Measurements from ENCODE around the gene SARDH.

The SARDH gene

GRCh38 chr9:133664173-133665050, 73.7 kb downstream of the SARDH start:
- no peak for DNase-seq

DNA sequence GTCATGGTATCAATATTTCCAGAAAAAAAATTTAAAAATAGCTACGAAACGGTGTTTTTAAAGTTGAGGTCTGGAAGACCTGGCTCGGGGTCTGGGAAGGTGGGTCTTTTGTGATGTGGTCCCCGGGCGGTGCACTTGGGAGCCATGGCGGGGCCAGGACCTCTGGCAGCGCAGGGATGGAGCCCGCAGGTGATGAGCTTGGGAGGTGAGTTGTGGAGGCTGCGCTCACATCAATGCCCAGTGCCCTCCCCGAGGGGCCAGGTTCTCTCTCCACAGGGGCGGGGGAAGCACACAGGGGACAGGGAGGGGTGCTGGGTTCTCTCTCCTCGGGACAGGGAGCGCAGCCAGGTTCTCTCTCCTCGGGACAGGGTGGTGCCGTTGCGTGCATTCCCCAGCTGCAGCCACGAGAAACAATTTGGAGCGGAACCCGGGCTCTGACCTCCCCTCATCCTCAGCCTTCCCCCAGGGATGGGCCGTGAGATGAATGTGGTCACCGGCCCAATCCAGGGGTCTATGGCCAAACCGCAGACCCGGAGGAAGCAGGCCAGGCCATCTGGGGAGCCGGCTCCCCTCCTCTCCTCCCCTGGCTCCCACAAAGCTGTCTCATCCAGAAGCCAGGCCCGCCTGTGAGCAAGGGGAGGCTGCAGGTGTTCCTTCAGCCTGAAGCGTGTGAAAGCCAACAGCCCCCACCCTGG, 76.2 kb downstream of the SARDH start:
- DNase-seq = no peak

- DNase-seq = no peak
Observed at GRCh38 chr9:133659516-133659915, 78.6 kb downstream of the SARDH start.

DNA sequence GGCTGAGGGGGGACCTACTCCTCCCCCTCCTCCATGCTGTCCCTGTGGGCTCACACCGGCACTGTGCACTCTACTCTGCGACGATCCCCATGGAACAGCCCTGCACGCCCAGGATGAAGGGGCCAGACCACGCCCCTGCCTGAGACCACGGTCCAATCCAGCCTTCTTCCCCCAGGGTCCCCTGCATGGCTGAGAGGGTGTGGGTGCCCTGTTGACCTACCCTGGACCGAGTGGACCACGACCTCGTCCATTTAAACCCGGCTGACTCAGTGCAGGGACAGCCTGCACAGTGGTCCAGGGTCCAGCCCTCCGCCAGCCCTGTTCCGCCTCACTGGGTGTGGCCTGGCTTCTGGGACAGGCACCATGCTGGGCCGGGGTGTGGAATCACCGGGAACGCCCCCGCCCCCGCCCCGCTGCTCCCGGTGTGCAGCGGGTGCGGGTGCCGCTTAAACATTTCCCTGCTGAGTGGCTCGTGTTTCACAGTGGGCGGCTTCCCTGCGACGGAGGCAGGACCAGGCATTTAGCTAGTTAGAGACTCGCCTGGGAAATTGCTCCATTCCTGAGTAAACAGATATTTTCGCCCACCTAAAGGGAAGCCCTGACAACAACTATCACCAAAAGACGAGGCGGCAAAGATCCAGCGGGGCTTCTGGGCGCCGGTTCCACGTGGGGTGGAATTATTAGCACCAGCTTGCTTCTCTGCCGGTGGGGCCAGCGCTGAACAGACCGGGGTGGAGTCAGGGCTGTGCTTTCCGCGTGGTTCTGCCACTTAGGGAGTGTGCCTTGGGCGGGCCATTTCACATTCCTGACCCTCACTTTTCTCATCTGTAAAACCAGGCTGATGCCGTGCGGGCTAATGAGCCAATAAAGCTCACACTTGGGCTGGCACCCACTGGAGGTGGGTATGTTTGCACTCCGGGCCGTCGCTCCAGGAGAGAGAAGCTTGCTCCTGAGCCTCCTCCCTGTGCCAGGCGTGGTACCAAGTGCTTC, 79.4 kb downstream of the SARDH start:
- DNase-seq = peak; percentile 54

DNA sequence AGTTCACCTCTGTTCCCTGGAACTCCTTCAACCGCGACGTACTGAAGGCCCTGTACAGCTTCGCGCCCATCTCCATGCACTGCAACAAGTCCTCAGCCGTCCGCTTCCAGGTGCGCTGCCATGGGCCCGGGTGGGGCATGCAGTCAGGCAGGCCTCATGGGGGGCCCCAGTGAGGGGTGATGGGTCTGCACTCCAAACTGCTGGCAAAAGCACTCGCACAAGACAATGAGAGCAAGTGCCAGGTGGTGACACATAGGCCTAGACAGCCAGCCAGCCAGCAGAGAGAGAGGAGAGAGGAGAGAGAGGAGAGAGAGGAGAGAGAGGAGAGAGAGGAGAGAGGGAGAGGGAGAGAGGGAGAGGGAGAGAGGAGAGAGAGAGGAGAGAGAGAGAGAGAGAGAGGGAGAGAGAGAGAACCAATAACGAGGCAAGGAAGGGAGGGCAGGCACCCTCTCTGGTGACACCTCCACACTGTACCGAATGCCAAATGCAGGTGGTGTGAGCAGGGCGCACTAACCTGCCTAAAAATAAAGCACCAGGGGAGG, 81.0 kb downstream of the SARDH start:
- DNase-seq = no peak

- no peak for DNase-seq
Observed at GRCh38 chr9:133656211-133657119, 81.7 kb downstream of the SARDH start.

- DNase-seq = no peak
Observed at GRCh38 chr9:133655701-133656100, 82.5 kb downstream of the SARDH start.

DNA sequence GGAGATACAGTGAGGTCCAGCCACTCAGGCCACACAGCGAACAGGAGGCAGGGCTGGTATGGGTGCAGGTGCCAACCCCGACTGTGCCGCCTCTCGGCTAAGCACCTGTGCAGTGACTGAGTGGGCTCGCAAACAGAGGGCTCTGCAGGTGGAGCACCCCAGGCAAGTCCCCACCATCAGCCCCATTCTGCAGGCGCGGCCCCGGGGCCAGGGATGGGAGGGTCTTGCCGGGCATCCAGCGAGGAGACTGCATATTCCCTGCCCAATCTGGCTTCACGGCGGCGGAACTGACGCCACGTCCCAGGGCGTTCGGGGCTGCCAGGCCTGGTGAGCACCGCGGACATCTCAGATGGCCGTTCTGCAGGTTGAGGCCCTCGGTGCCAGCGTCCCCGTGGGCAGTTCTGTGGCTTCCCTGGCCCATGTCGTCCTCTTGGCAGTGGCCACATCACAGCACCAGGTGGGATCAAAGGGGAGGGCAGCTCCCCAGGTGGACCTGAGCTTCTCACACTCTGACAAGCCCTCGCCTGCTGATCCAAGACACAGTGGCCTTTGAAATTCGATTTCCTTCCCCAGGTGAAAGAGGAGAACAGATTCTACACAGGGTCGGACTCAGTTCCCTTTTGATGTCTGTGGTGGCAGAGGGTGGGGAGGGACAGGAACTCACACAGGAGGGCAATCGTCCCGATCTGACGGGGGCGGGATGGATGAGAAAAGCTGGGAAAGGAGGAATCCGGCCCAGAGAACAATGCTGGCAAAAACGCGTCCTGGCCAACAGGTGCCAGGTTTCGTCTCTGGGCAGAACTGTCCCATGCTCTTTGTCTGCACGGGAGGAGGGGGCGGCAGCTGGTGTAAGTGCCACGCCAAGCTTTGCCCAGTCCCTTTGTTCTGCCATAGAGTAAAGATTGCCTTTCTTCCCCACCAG, 83.2 kb downstream of the SARDH start:
- no peak for DNase-seq

DNA sequence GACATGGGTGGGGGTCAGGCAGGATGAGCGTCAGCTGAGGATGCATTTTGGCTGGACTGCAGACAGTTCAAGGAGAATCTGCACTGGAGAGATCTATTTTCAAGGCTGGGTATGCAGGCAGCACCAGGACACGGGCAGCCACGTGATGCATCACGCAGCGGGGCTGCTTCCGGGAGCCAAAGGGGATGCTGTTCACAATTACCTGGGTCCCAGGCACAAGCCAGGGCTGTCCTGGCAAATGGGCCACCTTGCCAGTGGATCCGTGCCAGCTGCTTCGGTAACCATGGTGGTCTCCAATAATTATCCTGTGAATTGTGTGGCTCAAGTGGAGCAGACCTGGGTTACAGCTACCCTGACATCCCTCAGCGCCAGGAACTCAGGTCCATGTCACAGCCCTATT, 84.5 kb downstream of the SARDH start:
- DNase-seq = no peak

DNA sequence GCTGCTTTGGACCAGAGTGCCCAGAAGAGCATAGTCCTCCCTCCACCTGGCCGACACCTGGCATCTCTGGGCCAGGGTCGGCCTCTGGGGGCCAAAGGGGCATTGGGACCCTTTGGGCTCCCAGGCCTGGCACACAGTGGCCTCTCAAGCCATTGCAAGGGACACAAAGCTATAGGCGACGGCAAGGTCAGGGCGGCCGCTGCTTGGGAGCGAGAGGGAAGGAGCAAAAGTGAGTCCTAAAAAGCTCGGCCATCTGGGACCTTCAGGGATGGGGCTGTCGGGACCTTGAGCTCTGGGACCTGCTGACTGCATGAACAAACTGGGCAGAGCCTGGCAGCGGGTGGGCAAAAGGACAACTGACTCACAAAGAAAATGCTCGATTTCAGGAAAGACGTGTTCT, 88.1 kb downstream of the SARDH start:
- no peak for DNase-seq

GRCh38 chr9:133649194-133649593, 89.0 kb downstream of the SARDH start:
- DNase-seq = no peak

DNA sequence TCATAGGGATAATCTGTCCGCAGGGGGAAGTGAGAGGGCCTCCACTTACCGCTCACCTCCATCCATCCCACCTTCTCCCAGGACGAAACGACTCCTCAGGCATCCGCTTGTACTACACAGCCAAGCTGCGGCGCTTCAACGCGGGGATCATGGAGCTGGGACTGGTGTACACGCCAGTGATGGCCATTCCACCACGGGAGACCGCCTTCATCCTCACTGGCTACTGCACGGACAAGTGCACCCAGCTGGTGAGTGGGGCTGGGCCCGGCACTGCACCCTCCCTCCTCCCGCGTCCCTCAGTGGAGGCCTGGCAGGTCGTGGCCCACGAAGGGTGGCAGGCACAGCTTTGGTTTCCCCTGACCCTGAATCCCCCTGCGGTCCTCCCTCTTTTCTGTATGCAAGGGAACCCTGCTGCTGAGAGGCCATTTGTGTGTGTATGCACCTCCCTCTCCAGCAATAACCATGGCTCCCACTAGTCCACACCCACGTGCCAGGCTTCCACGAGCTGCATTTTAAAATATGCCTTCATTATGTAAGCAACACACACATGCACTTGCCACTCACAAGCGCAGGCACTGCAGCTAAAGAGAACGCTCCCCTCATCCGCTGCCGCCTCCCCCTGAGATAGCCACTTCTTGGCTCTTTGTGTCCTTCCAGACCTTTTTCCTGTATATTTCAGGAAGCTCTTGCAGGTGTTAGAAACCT, 90.2 kb downstream of the SARDH start:
- no peak for DNase-seq

DNA sequence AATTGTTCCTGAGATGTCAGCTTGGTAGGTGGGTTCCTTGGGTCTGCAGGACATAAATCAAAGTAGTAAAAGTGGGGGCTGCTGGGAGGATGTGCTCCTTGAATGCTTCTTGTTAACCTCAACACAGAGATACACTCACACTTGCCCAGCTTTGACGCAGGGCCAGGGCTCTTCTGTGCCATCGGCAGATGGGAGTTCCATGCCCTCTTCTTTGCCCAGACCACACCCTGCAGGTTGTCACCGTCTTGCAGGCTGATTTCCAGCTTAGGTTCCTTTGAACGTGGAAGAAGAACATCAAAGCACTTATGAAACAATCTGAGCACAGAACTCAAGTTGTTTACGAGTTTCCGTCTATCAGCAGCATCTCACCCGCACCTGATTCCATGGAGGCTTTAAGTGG, 91.0 kb downstream of the SARDH start:
- DNase-seq = no peak

- no peak for DNase-seq
Observed at GRCh38 chr9:133645021-133645765, 93.0 kb downstream of the SARDH start.

DNA sequence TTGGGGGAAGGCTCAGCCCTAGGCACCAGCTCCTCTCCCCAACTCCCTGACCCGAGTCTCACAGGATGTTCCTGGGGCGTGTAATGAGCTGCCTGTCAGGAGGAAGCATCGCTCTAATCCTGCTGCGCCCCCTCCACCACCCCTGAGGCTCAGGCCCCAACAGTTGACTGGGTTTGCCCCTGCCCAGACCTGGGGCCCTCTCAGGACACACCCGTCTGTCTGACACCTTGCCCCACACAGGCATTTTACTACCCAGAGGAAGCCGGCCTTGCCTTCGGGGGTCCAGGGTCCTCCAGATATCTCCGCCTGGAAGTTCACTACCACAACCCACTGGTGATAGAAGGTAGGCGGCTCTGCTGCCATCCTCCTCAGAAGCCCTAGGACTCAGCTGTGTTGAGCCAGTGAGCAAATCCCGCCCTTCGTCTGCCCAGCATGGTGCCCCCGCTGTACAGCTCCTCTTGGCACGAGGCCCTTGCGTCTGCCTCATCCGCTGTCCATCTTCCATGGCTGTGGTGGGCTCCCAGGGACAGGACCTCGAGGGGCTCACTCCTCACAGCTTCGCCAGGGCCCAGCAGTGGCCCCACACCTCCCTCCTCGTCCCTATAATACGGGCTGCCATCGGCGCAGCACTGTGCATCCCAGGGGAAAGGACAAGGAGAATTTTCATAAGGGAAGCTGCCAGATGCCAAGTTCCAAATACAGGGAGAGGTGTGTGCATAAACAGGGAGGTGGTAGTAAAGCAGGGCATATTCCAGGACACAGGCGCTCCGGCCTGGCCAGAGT, 94.0 kb downstream of the SARDH start:
- DNase-seq = no peak

GRCh38 chr9:133643362-133643755, 94.8 kb downstream of the SARDH start:
- DNase-seq = no peak

DNA sequence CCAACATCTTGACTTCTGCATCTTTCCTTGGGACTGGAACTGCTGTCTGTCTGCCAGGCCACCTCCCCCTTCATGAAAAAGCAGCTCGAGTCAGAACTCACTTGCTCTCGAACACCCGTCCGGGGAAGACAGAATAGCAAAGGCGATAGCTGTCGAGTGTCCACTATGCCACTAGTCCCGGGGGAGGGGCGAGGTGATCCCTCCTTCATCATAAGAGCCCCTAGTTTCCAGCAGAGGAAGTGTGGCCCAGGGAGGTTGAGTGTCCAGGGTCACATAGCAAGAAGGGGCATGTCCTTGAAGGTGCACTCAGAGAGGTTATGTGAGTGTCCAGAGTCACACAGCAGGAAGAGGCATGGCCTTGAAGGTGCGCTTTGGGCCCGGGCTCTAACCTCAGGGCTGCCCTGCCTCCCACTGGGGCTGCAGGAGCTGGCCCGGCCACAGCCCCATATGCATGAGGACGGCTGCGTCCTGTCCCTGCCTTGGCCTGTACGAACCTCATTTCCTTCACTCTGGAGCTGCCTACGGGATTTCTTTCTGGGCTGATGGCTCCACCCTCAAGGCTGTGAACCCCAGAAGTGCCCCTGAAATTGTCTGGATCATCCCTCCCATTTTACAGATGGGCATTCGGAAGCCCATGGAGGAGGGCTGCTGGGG, 95.3 kb downstream of the SARDH start:
- DNase-seq = no peak

All from femur (tissue), 1 donor.